HUES6 (cell line): ENCODE measurements around the gene MTFR2.

Experiments
- H3K27ac ChIP-seq: 2 replicates; pipeline ENCODE4 v1.7.0; 2013; ENCODE audit warnings: low read depth, mild to moderate bottlenecking, low read length, inconsistent platforms
- H3K27me3 ChIP-seq: 2 replicates; pipeline ENCODE4 v1.6.1; 2013; ENCODE audit warnings: low read length; ENCODE audit not compliant: control insufficient read depth, insufficient read depth
- H3K36me3 ChIP-seq: 2 replicates; pipeline ENCODE4 v1.6.1; 2013; ENCODE audit warnings: low read length; ENCODE audit not compliant: control insufficient read depth, insufficient read depth
- H3K4me1 ChIP-seq: 2 replicates; pipeline ENCODE4 v1.6.1; 2013; ENCODE audit warnings: low read length; ENCODE audit not compliant: control insufficient read depth, insufficient read depth
- H3K4me3 ChIP-seq: 2 replicates; pipeline ENCODE4 v1.5.1; 2013; ENCODE audit warnings: low read depth, low read length
- H3K9ac ChIP-seq: one replicate; pipeline ENCODE4 v1.6.1; 2013; ENCODE audit warnings: mild to moderate bottlenecking, low read length
- H3K9me3 ChIP-seq: 2 replicates; pipeline ENCODE4 v1.6.1; 2013; ENCODE audit warnings: low read depth, low read length; ENCODE audit not compliant: control insufficient read depth, insufficient read depth

MTFR2 gene

GRCh38 chr6:136181861-136182260, 68.2 kb downstream of the MTFR2 start:
- Histone ChIP-seq H3K9me3 (no peaks in the 10 kb centered on the region), H3K9ac (no peak overlapping the region), H3K4me1 (no peaks in the 10 kb centered on the region), H3K27ac (no peak overlapping the region), H3K36me3 (no peaks in the 10 kb centered on the region), H3K27me3 (no peaks in the 10 kb centered on the region), H3K4me3 (no peak overlapping the region)

GRCh38 chr6:136181512-136181833, 68.6 kb downstream of the MTFR2 start:
- no peak overlapping the region for H3K27ac ChIP-seq
- H3K9ac ChIP-seq: no peak overlapping the region
- no peaks in the 10 kb centered on the region for H3K9me3 ChIP-seq
- no peak overlapping the region for H3K4me3 ChIP-seq
- no peaks in the 10 kb centered on the region for H3K27me3 ChIP-seq
- no peaks in the 10 kb centered on the region for H3K4me1 ChIP-seq
- H3K36me3 ChIP-seq: no peaks in the 10 kb centered on the region
